KOPT-K1 (cell line): ENCODE results near the gene ATP6V0D1.
A peak's percentile ranks its signal among the peaks of the same experiment; 100 is the strongest.

Experiments
- H3K27ac ChIP-seq: fragments of 200-600 bp; sonication (generic); 2 replicates; pipeline ENCODE4 v1.5.1; 2016; ENCODE audit warnings: antibody characterized with exemption, mild to moderate bottlenecking, low read depth, low read length; ENCODE audit not compliant: poor library complexity, severe bottlenecking
- H3K36me3 ChIP-seq: fragments of 200-600 bp; sonication (generic); 2 replicates; pipeline ENCODE4 v1.5.1; 2017; ENCODE audit warnings: antibody characterized with exemption, mild to moderate bottlenecking, low read length, moderate library complexity; ENCODE audit not compliant: insufficient read depth
- H3K9me3 ChIP-seq: fragments of 200-600 bp; sonication (generic); 2 replicates; pipeline ENCODE4 v1.5.1; 2017; ENCODE audit warnings: antibody characterized with exemption, low read length, mild to moderate bottlenecking; ENCODE audit not compliant: insufficient read depth, poor library complexity, severe bottlenecking

ATP6V0D1 gene

DNA sequence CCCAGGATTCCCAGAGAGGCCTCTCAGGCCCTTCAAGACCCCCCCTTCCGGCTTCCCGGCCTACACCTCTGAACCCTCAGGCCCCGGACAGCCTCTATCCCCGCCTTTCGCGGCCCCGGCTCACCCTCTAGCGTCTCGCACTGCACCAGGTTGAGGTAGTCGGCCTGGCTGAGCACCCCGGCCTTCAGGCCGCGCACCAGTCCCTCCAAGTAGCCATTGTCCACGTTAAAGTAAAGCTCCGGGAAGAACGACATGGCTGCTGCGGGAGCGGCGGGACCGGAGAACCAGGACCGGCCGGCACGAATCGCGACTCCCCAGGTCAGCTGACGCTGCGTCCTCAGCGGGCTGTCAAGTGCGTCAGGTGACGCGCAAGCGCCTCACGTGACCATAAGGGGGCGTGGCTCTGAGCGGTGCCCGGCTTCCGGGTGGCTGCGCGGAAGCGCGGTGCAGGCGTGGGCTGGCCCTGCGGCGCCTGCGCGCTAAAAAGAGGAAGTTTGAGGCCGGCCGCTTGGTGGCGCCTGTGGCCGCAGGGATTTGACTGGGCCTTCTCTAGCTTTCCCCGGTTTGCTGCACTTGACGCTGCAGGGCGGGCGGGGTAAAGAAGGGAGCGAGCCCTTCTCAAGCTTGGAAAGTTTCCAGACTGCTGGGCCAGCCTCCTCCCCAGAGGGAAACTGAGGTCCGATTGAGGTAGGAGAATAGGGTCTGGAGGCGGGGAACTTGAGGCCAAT is at the start of gene ATP6V0D1:
Gene ATP6V0D1 (minus strand): TSS at position 325 of the 728 bp plus-strand sequence. CDS start 71 bp downstream, at position 254.
- Histone ChIP-seq H3K27ac (peak within 1 kb of the TSS; percentile 92), H3K36me3 (peaks cover 20% of the 10 kb centered on the region), H3K9me3 (no peaks in the 10 kb centered on the region)

DNA sequence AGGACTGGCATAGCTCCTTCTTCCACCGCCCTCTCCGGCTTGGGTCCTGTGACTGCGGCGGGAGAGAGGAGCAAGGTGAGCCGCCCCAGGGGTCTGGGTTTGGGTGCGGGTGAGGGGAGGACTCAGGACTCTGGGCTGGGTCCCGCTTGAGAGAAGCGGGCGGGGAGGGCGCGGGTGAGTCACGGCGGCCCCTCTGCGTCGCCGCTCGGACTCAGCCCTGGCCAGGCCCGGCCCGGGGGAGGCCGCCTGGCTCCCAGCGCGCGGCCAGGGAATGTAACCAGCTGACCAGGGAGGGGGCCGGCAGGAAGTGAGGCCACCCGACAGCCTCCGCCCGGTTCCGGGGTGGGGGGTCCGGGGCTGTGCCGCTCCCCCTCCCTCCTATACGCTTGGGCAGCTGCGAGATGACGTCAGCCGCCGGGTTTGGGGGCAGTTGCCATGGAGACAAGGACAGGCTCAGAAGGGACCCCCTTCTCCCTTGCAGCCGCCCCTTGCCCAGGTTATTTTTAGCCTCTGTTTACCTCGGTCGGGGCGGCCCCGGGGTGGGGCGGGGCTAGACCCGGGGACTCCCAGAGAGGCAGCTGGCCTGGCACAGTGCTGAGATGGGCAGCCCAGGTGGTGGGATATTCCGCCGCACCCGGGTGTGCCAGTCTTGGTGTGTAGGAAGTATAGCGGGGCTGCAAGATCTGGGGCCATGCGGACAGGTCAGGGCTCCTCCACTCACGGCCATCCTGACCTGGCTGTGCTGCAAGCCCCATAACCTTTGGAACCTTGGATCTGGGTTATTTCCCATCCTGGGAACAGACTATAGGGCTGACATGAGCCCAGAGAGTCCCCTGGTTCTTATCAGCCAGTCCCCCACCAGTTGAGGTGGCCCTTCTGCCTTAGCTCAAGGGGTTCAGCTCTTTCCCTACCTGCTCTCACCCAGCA is 49.3 kb upstream of the ATP6V0D1 start:
- Histone ChIP-seq H3K9me3 (no peaks in the 10 kb centered on the region), H3K27ac (peak overlapping the region; percentile 5), H3K36me3 (no peaks in the 10 kb centered on the region)

DNA sequence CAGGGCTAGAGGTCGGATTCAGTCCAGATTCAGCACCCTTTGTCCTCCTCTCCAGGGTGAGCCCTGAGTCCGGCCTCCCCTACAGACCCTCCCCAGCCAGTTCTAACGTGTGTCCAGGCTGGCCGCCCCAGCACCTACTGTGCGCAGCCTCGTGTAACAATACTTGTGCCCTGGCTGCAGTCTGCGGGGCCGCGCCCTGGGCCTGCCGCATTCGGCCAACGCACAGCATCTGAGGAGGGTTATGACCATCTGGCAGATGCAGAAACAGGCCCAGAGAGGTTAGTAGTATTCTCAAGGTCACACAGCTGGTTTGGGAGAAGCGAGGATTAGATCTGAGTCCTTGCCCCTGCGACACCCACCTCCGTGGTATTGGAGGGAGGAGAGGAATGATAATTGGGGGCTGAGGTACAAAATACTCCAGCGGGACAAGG is 48.6 kb upstream of the ATP6V0D1 start:
- H3K27ac ChIP-seq = peak overlapping the region; percentile 45
- H3K9me3 ChIP-seq = no peaks in the 10 kb centered on the region
- no peaks in the 10 kb centered on the region for H3K36me3 ChIP-seq

DNA sequence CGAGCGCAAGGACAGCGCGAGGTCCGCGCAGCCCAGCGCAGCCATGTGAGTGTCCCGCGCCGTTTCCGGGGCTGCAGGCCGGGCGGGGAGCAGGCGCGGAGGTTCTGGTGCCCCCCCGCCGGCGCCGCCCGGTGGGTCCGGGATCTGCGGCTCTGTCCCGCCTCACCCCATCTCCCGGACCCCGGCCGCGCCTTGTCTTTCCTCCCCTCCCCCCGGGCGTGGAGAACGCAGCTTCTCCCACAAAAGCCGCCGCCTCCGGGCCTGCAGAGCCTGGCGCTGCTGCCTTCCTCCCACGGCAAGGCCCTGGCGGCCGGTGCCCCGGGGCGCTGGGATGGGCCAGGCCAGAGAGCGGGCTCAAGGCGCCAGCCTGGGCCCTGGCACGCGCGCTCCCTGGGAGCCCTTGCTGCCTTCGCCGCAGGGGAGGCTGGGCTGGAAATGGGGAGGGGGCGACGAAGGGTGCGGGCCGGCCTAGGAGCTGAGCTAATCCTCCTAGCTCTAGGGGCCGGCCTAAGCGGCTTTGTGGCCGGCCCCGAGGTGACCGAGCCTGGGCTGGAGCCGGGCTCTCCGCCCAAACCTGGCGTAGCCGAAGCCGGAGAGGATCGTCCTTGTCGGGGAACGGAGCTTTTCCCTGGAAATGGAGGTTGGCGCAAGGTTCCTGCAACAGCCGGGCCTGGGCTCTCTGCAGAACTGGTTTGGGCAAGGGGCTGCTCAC is 48.1 kb upstream of the ATP6V0D1 start:
- Histone ChIP-seq H3K36me3 (no peaks in the 10 kb centered on the region), H3K27ac (peak overlapping the region; percentile 45)

DNA sequence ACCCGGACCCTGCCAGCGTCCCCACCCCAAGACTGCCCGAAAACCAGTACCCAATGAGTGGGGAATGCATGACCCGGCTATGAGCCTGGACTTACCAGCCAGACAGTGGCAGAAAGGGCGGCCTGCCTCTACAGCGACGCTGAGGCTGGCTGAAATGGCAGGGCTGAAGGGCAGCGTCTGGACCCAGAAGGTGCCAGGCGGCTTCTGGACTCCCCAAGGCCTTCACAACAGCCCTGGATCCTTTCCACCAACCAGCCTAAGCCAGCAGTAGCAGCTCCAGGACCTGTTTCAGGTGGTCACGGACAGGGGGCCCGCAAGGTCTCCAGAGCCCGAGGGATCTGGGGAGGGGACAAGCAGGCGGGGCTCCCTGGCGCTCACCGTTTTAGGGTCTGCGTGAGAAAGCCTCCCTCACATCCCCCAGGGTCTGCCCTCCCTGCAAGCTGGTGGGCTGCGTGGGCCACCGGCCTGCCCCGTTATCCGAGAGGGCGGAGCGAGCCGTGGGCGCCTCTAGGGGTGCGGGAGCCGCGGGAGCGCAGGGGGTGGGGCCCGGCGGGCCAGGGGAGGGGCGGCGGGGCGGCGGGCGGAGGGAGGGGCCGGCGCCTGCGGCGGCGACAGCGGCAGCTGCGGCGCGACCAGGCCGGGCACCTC is 47.4 kb upstream of the ATP6V0D1 start, which contains the start of gene RIPOR1:
Gene RIPOR1 (plus strand): TSS at position 608 of the 648 bp plus-strand sequence. CDS start 9,618 bp downstream, outside the sequence.
- peak within 1 kb of the TSS; percentile 45 for H3K27ac ChIP-seq
- no peaks in the 10 kb centered on the region for H3K36me3 ChIP-seq
- H3K9me3 ChIP-seq = no peaks in the 10 kb centered on the region

More for the DNA sequence above, 48.1 kb upstream of the ATP6V0D1 start:
- H3K9me3 ChIP-seq = no peaks in the 10 kb centered on the region

DNA sequence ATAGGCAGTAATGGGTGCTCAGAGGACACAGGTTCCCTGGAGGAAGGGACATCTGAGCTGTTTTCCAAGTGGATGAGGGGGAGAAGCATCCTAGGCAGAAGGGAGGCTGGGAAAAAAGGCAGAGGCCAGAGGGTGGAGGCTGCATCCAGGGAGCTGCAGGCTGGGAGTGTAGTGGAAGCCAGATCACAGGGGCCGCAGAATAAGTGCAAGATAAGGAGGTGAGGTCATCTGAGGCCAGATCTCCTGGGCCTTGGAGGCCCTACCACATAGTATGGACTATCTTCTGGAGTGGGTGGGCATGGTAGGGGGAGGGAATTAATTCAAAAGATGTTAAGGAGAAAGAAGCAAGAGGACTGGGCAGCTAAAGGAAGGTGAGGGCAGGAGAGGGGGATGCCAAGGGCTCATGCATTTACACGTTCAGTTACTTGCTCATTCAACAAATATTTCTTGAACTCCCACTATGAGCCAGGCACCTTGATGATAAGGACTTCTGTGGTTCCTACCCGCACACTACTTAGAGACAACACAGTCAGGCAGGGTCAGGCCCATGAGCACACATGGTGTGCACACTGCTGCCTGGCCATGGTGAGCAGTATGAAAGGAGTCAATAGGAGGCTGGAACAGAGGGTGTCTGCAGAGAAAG is 45.3 kb upstream of the ATP6V0D1 start:
- Histone ChIP-seq H3K9me3 (no peaks in the 10 kb centered on the region), H3K36me3 (no peaks in the 10 kb centered on the region), H3K27ac (no peak overlapping the region)

DNA sequence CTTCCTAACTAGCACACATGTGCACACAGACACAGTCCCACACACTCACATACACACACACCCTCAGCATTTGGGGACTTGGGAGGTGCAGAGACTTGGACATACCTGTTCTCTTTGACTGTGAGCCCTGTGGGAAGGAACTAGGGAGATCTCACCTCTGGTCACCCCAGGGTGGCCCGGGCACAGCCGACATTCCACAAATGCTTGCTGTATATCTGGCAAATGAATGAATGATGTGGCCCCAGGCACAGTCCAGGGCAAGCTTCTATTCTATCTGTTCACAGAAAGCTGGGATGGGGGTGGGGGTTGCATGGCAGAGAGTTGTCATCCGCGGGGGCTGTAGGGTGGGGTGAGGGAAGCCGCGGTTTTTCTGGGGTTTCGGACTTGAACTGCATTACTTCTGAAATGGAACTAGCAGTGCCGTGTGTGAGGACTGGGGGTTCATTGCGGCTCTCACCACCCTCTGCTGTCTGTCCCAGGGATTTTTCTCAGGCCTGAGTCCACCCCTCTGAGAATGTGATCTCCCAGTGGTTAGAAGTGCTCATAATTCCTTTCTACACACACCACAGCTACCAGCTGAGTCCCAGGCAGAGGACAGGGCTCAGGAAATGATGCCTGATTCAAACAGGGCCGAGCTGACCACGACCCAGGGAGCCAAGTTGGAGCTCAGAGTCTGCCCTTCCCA is 44.4 kb upstream of the ATP6V0D1 start:
- Histone ChIP-seq H3K27ac (no peak overlapping the region), H3K36me3 (no peaks in the 10 kb centered on the region), H3K9me3 (no peaks in the 10 kb centered on the region)

DNA sequence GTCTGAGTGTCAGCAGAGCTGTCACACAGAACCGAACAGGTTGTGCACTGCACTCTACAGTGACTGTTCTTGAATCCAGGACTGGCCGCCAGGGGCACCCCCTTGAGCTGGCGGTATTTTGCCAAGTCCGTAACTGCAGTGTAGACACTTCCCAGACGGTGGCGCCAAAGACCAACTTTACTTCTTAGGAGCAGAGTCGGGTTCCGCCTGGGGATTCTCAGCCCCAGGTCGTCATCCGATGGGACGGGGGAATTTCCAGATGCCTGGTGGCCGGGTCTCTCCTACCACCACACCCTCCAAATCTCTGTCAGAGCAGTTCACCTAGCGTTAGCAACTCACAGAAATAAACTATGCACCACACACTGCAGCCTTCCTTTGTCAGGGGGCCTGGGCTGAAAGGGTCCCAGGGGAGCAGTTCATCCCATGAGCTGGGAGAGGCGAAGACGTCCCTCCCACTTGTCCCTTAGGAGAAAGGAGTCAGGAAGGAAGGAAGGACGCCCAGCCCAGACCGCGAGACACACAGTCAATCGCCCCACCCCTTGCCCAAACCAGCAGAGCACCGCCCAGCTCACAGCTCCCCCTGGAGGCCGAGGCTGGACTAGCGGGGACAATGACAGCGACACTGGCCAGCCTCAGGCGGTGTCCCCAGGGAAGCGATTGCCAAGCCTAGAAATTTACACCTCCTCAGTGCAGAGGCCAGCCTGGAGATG is 40.3 kb upstream of the ATP6V0D1 start:
- no peaks in the 10 kb centered on the region for H3K36me3 ChIP-seq
- H3K9me3 ChIP-seq = no peaks in the 10 kb centered on the region
- H3K27ac ChIP-seq = peak overlapping the region; percentile 73

DNA sequence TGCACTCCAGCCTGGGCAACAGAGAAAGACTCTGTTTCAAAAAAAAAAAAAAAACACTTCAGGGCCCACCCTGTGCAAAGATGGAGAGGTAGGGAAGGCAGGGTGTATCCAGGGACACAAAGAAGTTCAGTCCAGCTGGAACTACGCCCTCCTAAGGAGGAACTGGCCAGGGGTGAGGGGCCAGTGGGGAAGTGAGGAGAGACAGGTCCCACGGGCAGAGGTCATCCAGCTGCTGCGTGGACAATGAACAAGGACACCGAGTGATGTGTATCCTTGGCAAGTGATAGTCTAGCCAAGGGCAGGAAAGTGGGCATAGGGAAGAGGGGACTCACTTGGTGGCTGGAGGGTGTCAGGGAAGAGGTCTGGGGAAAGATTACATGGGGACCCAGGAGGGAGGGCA is 38.3 kb upstream of the ATP6V0D1 start:
- Histone ChIP-seq H3K27ac (peak overlapping the region; percentile 64), H3K36me3 (no peaks in the 10 kb centered on the region), H3K9me3 (no peaks in the 10 kb centered on the region)

DNA sequence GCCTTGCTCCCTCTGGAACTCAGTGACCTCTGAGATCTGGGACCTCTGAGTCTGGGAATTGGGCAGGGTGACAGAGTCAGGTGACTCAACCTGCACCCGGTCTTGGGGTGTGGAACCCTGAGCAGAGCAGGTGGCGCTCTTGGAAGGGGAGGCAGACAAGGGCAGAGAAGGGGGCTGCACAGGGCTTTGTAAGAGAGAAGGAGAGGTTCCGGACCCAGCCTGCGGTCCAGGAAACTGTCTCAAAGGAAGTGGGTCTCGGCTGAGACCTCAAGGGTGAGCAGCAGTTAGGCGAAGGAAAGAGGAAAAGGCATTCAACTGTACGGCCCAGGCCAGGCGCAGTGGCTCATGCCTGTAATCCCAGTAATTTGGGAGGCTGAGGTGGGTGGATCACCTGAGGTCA is 37.7 kb upstream of the ATP6V0D1 start:
- H3K9me3 ChIP-seq = no peaks in the 10 kb centered on the region
- H3K36me3 ChIP-seq = no peaks in the 10 kb centered on the region
- H3K27ac ChIP-seq = peak overlapping the region; percentile 64

DNA sequence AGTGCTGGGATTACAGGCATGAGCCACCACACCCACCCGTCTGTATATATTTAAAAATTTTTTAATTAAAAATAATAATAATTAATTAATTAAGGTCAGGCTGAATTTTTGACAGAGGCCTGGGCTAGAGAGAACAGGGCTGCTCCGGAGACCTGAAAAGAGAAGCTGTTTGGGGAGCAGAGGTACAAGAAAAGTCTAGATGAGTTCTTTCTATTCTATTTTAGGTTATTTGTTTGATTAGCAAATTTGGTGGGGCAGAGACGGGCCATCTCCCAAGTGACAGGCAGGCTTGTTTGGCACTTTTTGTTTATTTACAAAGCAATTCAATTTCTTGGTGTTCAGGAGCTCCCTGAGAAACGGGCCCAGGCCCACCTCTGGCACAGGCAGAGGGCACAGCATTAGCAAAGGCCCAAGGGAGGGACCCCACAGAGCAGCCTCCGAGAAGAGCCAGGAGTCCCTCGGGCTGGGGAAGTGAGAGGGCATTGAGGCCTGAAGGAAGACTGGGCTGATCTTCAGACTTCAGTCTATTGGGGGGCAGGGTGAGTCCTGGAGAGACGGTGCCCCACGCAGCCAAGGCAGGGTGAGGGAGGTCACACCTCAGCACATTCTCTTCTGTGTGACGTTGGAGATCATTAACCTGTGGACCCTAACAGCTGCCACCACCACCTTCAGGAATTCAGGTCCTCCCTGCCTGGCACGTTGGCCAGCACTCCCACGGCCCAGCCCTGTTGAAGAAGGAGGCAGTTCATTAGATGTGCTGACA is 36.9 kb upstream of the ATP6V0D1 start:
- H3K9me3 ChIP-seq = no peaks in the 10 kb centered on the region
- no peaks in the 10 kb centered on the region for H3K36me3 ChIP-seq
- H3K27ac ChIP-seq = peak overlapping the region; percentile 64

DNA sequence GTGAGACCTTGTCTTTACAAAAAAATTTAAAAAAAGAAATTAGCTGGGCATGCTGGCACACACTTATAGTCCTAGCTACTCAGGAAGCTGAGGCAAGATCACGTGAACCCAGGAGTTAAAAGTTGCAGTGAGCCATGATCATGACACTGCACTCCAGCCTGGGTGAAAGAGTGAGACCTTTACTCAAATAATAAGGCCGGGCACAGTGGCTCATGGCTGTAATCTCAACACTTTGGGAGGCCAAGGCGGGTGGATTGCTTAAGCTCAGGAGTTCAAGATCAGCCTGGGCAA is 36.1 kb upstream of the ATP6V0D1 start:
- H3K9me3 ChIP-seq = no peaks in the 10 kb centered on the region
- no peak overlapping the region for H3K27ac ChIP-seq
- H3K36me3 ChIP-seq = no peaks in the 10 kb centered on the region
